Peyer's patch (tissue), 4 donors: Measurements from ENCODE around the gene KDM4C. TPM values are rescaled to one million over a fixed set of nuclear protein-coding genes. Genes with fewer than 3 reads are reported as not detected.

Experiments
- DNase-seq, 3 donors: peaks; one replicate each; pipeline ENCODE4 v3.0.0-alpha.2; 2017 to 2019
- H3K27ac ChIP-seq, 4 donors: fragments of 200-600 bp; sonication (generic); one replicate each; pipeline ENCODE4 v1.5.1; 2016 to 2019
- H3K27me3 ChIP-seq, 2 donors: fragments of 200-600 bp; sonication (generic); one replicate each; pipeline ENCODE4 v1.5.1; 2019
- H3K36me3 ChIP-seq, 3 donors: fragments of 200-600 bp; sonication (generic); one replicate each; pipeline ENCODE4 v1.5.1; 2016 to 2019
- H3K4me1 ChIP-seq, 4 donors: fragments of 200-600 bp; sonication (generic); one replicate each; pipeline ENCODE4 v1.5.1; 2016 to 2019
- H3K4me3 ChIP-seq, 4 donors: fragments of 200-600 bp; sonication (generic); 1 replicate in 3 of 4; 2 replicates in 1 of 4; pipeline ENCODE4 v1.5.1; 2016 to 2019; ENCODE audit warnings: mild to moderate bottlenecking in 1 of 4
- H3K9me3 ChIP-seq, 4 donors: fragments of 200-600 bp; sonication (generic); one replicate each; pipeline ENCODE4 v1.5.1; 2016 to 2019; ENCODE audit warnings: mild to moderate bottlenecking in 1 of 4
- CTCF ChIP-seq, 6 experiments: fragments of 450-650 bp in 4 of 6; fragments of 200-600 bp in 2 of 6; sonication (generic) in 1 of 6; IDR thresholded peaks; one replicate each; pipeline ENCODE4 v1.5.1; 2017 to 2019; ENCODE audit warnings: antibody characterized with exemption in 6 of 6, mild to moderate bottlenecking in 3 of 6, moderate library complexity in 1 of 6
- POLR2A ChIP-seq, 2 donors: fragments of 450-650 bp; IDR thresholded peaks; one replicate each; pipeline ENCODE4 v1.5.1; 2017; ENCODE audit warnings: antibody characterized with exemption in 2 of 2, mild to moderate bottlenecking in 2 of 2, moderate library complexity in 2 of 2
- total RNA-seq, 4 donors: library from RNA; depleted of rRNA; stranded (reverse); fragments of >200 nt; gene quantifications; one replicate each; pipeline ENCODE4 v1.1.0, GENCODE V29; 2016

KDM4C gene
- total RNA-seq, 4 donors from 2014 or later: 90.7 to 125 (median 107) TPM

GRCh38 chr9:6897898-6898302 is 140.1 kb downstream of the KDM4C start:
- Histone ChIP-seq H3K4me1 (peaks cover 0 to 6% (median 0%) of the 10 kb centered on the region in 4 donors), H3K4me3 (no peak overlapping the region), H3K27me3 (no peaks in the 10 kb centered on the region), H3K9me3 (no peaks in the 10 kb centered on the region), H3K27ac (no peak overlapping the region), H3K36me3 (peaks cover 0 to 18% (median 0%) of the 10 kb centered on the region in 3 donors)
- no peak for TF ChIP-seq CTCF (IDR thresholded peaks at IDR 0.05)
- no peak for TF ChIP-seq POLR2A (IDR thresholded peaks at IDR 0.05)
- DNase-seq: peak in 1 of 3 donors; percentile 54

GRCh38 chr9:6899274-6899673 is 141.5 kb downstream of the KDM4C start:
- no peak for TF ChIP-seq CTCF (IDR thresholded peaks at IDR 0.05)
- DNase-seq: no peak

GRCh38 chr9:6900440-6900883 is 142.7 kb downstream of the KDM4C start:
- Histone ChIP-seq H3K27me3 (no peaks in the 10 kb centered on the region), H3K27ac (no peak overlapping the region), H3K9me3 (no peaks in the 10 kb centered on the region), H3K4me3 (no peak overlapping the region), H3K36me3 (no peaks in the 10 kb centered on the region), H3K4me1 (peaks cover 0 to 6% (median 0%) of the 10 kb centered on the region in 4 donors)
- no peak for DNase-seq
- TF ChIP-seq POLR2A (IDR thresholded peaks at IDR 0.05) (no peak), CTCF (IDR thresholded peaks at IDR 0.05) (no peak)

More at GRCh38 chr9:6899274-6899673, 141.5 kb downstream of the KDM4C start:
- Histone ChIP-seq H3K27me3 (no peaks in the 10 kb centered on the region), H3K9me3 (no peaks in the 10 kb centered on the region), H3K4me1 (peaks cover 0 to 6% (median 0%) of the 10 kb centered on the region in 4 donors), H3K27ac (no peak overlapping the region), H3K4me3 (no peak overlapping the region), H3K36me3 (peaks cover 0 to 4% (median 0%) of the 10 kb centered on the region in 3 donors)

GRCh38 chr9:6901180-6901579 is 143.4 kb downstream of the KDM4C start:
- H3K4me1 ChIP-seq: peaks cover 0 to 6% (median 0%) of the 10 kb centered on the region in 4 donors
- H3K4me3 ChIP-seq: no peak overlapping the region
- no peak overlapping the region for H3K27ac ChIP-seq
- no peaks in the 10 kb centered on the region for H3K9me3 ChIP-seq
- TF ChIP-seq CTCF (IDR thresholded peaks at IDR 0.05) (no peak), POLR2A (IDR thresholded peaks at IDR 0.05) (no peak)
- DNase-seq: no peak
- H3K36me3 ChIP-seq: no peaks in the 10 kb centered on the region
- no peaks in the 10 kb centered on the region for H3K27me3 ChIP-seq

GRCh38 chr9:6902423-6902822 is 144.7 kb downstream of the KDM4C start:
- no peak for DNase-seq
- no peak overlapping the region for H3K27ac ChIP-seq
- H3K9me3 ChIP-seq: no peaks in the 10 kb centered on the region
- no peak overlapping the region for H3K4me3 ChIP-seq
- no peaks in the 10 kb centered on the region for H3K27me3 ChIP-seq
- no peaks in the 10 kb centered on the region for H3K36me3 ChIP-seq
- TF ChIP-seq CTCF (IDR thresholded peaks at IDR 0.05): no peak
- no peak for TF ChIP-seq POLR2A (IDR thresholded peaks at IDR 0.05)
- peaks cover 0 to 6% (median 0%) of the 10 kb centered on the region in 4 donors for H3K4me1 ChIP-seq

GRCh38 chr9:6904371-6904770 is 146.6 kb downstream of the KDM4C start:
- TF ChIP-seq POLR2A (IDR thresholded peaks at IDR 0.05) (no peak), CTCF (IDR thresholded peaks at IDR 0.05) (no peak)
- Histone ChIP-seq H3K4me3 (no peak overlapping the region), H3K27ac (no peak overlapping the region), H3K36me3 (no peaks in the 10 kb centered on the region), H3K9me3 (no peaks in the 10 kb centered on the region), H3K27me3 (no peaks in the 10 kb centered on the region), H3K4me1 (peaks cover 0 to 6% (median 0%) of the 10 kb centered on the region in 4 donors)
- no peak for DNase-seq
